ENCODE measurements around the gene DUSP1. TPM values are rescaled to one million over a fixed set of nuclear protein-coding genes. Genes with fewer than 3 reads are reported as not detected.

The DUSP1 gene
- total RNA-seq, 2 donors from 2014 or later, result 61.7 to 102 TPM

GRCh38 chr5:172805736-172806255, 34.8 kb upstream of the DUSP1 start:
- Histone ChIP-seq H3K27ac (no peak overlapping the region), H3K9ac (ENCODE audit: low read depth in 2 of 2, low read length in 2 of 2) (peak overlapping the region in 1 of 2 donors; percentile 2), H3K9me3 (no peaks in the 10 kb centered on the region), H3K4me1 (no peaks in the 10 kb centered on the region), H3K27me3 (no peaks in the 10 kb centered on the region), H3K4me3 (no peak overlapping the region), H3K36me3 (no peaks in the 10 kb centered on the region)
- TF ChIP-seq, protein P1, sequence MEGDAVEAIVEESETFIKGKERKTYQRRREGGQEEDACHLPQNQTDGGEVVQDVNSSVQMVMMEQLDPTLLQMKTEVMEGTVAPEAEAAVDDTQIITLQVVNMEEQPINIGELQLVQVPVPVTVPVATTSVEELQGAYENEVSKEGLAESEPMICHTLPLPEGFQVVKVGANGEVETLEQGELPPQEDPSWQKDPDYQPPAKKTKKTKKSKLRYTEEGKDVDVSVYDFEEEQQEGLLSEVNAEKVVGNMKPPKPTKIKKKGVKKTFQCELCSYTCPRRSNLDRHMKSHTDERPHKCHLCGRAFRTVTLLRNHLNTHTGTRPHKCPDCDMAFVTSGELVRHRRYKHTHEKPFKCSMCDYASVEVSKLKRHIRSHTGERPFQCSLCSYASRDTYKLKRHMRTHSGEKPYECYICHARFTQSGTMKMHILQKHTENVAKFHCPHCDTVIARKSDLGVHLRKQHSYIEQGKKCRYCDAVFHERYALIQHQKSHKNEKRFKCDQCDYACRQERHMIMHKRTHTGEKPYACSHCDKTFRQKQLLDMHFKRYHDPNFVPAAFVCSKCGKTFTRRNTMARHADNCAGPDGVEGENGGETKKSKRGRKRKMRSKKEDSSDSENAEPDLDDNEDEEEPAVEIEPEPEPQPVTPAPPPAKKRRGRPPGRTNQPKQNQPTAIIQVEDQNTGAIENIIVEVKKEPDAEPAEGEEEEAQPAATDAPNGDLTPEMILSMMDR (IDR thresholded peaks at IDR 0.05), result no peak
- DNase-seq, result no peak
- intact Hi-C loops (cut with DNase I), result no loop called here

DNA sequence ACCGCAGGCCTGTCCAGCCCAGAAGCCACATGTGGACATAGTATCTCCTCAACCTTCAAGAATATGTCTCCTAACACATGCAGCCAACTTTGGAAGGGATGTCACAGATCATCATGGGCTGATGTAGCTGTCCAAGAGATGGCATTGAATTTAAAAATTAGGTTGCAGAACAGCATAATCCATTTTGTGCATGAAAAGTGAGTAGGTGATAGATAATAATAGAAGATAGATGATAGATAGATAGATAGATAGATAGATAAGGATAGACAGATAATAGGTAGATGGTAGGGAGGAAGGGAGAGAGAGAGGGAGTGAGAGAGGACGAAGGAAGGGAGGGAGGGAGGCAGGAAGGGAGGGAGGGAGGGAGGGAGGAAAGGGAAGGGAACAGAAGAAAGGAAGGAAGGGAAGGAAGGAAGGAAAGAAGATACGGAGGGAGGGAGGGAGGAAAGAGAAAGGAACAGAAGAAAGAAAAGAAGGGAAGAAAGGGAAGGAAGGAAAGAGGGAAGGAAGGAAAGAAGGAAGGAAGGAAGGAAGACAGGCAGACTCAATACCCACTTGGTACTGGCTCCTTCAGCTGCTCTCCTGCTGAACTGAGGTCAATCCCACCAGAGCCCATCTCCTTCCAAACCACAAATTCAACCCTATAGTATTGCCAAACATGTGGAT, 34.2 kb upstream of the DUSP1 start:
- TF ChIP-seq, protein P1 (IDR thresholded peaks at IDR 0.05), result no peak
- intact Hi-C loops (cut with DNase I), result no loop called here
- no peak for DNase-seq
- H3K4me3 ChIP-seq, result no peak overlapping the region
- no peak overlapping the region for H3K27ac ChIP-seq
- no peak overlapping the region for H3K9ac ChIP-seq (ENCODE audit: low read depth in 2 of 2, low read length in 2 of 2)
- H3K27me3 ChIP-seq, result no peaks in the 10 kb centered on the region
- H3K4me1 ChIP-seq, result no peaks in the 10 kb centered on the region
- H3K36me3 ChIP-seq, result no peaks in the 10 kb centered on the region
- no peaks in the 10 kb centered on the region for H3K9me3 ChIP-seq

GRCh38 chr5:172802567-172803176, 31.7 kb upstream of the DUSP1 start:
- H3K4me3 ChIP-seq, result no peak overlapping the region
- no peaks in the 10 kb centered on the region for H3K36me3 ChIP-seq
- H3K9ac ChIP-seq (ENCODE audit: low read depth in 2 of 2, low read length in 2 of 2), result no peak overlapping the region
- no peaks in the 10 kb centered on the region for H3K27me3 ChIP-seq
- H3K27ac ChIP-seq, result no peak overlapping the region
- H3K4me1 ChIP-seq, result no peaks in the 10 kb centered on the region
- intact Hi-C loops (cut with DNase I), result no loop called here
- no peaks in the 10 kb centered on the region for H3K9me3 ChIP-seq
- no peak for DNase-seq
- TF ChIP-seq, protein P1 (IDR thresholded peaks at IDR 0.05), result no peak

DNA sequence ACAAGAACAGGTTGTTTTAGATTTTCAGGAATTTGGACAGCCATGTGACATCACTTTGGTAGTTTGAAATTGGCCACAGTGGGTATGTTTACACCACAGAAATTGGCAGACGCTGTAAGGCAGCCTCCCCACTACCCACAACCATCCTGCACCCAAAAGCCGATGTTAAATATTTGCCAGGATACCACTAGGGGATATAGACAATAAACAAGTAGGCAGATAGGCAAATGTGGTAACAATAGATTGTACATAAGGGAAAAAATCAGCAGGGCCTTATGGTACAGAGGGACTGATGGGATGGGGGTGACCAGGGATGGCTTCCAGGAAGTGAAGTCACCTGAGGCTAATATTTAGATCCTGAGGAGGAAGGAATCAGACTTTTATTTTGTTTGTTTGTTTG, 31.1 kb upstream of the DUSP1 start:
- TF ChIP-seq, protein P1 (IDR thresholded peaks at IDR 0.05), result no peak
- no peak overlapping the region for H3K9ac ChIP-seq (ENCODE audit: low read depth in 2 of 2, low read length in 2 of 2)
- no peak overlapping the region for H3K27ac ChIP-seq
- H3K9me3 ChIP-seq, result no peaks in the 10 kb centered on the region
- intact Hi-C loops (cut with DNase I), result no loop called here
- H3K4me1 ChIP-seq, result no peaks in the 10 kb centered on the region
- no peaks in the 10 kb centered on the region for H3K36me3 ChIP-seq
- no peak for DNase-seq
- H3K27me3 ChIP-seq, result no peaks in the 10 kb centered on the region
- no peak overlapping the region for H3K4me3 ChIP-seq

GRCh38 chr5:172801179-172801671, 30.2 kb upstream of the DUSP1 start:
- no peaks in the 10 kb centered on the region for H3K27me3 ChIP-seq
- no peak for DNase-seq
- intact Hi-C loops (cut with DNase I), result no loop called here
- no peaks in the 10 kb centered on the region for H3K4me1 ChIP-seq
- H3K36me3 ChIP-seq, result no peaks in the 10 kb centered on the region
- H3K4me3 ChIP-seq, result no peak overlapping the region
- H3K9ac ChIP-seq (ENCODE audit: low read depth in 2 of 2, low read length in 2 of 2), result no peak overlapping the region
- no peak overlapping the region for H3K27ac ChIP-seq
- no peaks in the 10 kb centered on the region for H3K9me3 ChIP-seq
- TF ChIP-seq, protein P1 (IDR thresholded peaks at IDR 0.05), result no peak
